GM18873 (cell line): Measurements from ENCODE around the gene FAM120B.

Experiments
- ATAC-seq: cut with Tn5 transposase; IDR thresholded peaks from one replicate; pipeline ENCODE4 v1.9.1; 2021; ENCODE audit warnings: mild to moderate bottlenecking, moderate library complexity, moderate number of reproducible peaks; ENCODE audit not compliant: unreplicated experiment, low FRiP score

FAM120B gene

GRCh38 chr6:170438402-170438753 is 131.8 kb downstream of the FAM120B start:
- ATAC-seq, result no peak

- ATAC-seq, result no peak
These were observed 132.3 kb downstream of the FAM120B start for GRCh38 chr6:170438861-170439260.

- ATAC-seq, result no peak
These were observed 133.1 kb downstream of the FAM120B start for GRCh38 chr6:170439366-170440361.

GRCh38 chr6:170440437-170440836 is 133.9 kb downstream of the FAM120B start:
- no peak for ATAC-seq

GRCh38 chr6:170441316-170441715 is 134.8 kb downstream of the FAM120B start:
- ATAC-seq, result no peak

- no peak for ATAC-seq
These were observed 136.0 kb downstream of the FAM120B start for GRCh38 chr6:170442596-170442995.

- ATAC-seq, result no peak
These were observed 136.6 kb downstream of the FAM120B start for GRCh38 chr6:170443151-170443662.

GRCh38 chr6:170444056-170444591 is 137.6 kb downstream of the FAM120B start:
- no peak for ATAC-seq

GRCh38 chr6:170444811-170445211 is 138.3 kb downstream of the FAM120B start:
- ATAC-seq, result no peak

DNA sequence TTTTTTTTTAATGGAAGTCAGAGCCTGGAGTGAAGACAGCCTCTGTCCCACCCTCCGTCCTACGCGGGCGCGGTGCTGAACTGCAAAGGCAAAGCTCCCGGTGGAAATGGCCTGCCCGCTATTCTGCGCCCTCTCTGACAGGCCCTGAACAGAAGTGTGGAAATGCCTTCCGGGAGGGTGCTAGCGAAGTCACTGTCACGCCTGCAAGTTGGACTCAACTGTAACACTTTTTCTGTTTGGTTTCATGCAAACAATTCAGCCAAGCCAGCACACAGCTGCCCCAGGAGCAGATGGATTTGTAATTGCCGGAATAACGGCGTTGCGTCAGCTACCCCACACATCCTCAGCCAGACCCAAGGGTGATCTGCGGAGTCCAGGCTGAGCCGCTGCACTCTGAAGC is 138.9 kb downstream of the FAM120B start:
- ATAC-seq, result no peak

DNA sequence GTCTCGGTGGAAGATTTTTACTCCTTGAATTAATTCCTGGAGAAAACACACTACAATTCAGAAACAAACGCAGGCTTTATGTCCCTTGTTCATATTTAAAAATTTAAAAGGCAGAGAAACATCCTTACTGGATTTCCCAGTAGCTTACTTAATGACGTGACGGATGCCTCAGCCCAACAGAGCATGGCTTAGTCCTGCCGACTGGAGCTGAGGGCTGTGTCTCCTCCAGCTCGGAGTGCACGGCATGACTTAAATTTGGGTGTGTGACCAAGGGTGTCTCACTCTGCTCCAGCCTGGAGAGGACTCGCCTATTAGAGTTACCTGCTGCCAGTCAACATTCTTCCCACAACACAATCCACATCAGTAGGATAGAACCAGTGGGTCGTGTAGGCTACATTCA is 139.4 kb downstream of the FAM120B start:
- no peak for ATAC-seq

- no peak for ATAC-seq
These were observed 140.4 kb downstream of the FAM120B start for GRCh38 chr6:170446841-170447560.

GRCh38 chr6:170447561-170447930 is 141.0 kb downstream of the FAM120B start:
- ATAC-seq, result no peak

DNA sequence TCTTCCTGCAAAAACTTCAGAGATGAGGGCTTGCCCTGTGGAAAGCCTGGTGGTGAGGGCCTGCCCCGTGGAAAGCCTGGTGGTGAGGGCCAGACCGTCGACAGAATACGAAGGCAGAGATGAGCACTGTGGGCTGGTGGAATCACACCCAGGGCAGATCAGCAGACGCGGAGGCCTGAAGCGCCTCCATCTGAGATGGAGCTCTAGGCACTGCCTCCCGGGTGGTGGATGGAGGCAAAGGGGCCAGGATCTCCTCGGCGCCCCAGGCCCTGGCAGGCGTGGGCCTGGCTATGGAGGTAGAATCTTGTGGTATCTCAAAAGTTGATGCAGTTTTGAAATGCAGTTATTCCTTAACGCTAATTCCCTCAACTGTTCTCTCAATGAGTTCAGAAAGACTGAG is 141.8 kb downstream of the FAM120B start:
- ATAC-seq, result no peak

DNA sequence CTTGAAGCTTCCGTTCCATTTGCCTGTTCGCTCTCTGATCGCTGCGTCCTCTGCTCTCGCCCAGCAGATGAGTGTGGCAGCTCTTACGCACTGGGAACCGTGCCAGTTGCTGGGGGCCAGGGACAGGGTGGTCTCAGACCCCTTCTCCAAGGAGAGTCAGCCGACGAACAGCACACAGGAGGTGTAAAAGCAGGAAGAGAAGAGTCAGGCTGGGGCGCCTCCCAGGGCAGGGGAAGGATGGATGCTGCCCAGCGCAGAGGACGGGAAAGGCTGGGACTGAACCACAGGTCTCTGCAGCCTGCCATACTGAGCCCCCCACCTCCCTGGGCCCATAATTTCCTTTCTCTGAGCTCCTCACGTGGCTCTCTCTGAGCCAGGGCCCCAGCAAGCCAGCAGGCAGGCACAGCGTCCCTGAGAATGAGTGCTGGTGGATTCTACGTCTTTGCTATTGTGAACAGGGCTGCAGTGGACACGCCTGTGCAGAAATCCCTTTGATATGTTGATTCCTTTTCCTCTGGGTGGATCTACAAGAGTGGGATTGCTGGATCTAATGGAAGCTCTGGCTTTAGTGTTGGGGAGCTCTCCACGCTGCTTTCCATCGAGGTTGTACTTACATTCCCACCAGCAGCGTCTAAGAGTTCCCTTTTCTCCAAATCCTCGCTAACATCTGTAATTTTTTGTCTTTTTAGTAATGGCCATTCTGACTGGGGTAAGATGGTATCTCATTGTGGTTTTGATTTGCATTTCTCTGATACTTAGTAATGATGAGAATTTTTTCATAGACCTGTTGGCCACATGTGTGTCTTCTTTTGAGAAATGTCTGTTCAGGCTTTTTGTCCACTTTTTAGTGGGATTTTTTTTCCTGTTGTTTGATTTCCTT is 142.4 kb downstream of the FAM120B start:
- ATAC-seq, result no peak

DNA sequence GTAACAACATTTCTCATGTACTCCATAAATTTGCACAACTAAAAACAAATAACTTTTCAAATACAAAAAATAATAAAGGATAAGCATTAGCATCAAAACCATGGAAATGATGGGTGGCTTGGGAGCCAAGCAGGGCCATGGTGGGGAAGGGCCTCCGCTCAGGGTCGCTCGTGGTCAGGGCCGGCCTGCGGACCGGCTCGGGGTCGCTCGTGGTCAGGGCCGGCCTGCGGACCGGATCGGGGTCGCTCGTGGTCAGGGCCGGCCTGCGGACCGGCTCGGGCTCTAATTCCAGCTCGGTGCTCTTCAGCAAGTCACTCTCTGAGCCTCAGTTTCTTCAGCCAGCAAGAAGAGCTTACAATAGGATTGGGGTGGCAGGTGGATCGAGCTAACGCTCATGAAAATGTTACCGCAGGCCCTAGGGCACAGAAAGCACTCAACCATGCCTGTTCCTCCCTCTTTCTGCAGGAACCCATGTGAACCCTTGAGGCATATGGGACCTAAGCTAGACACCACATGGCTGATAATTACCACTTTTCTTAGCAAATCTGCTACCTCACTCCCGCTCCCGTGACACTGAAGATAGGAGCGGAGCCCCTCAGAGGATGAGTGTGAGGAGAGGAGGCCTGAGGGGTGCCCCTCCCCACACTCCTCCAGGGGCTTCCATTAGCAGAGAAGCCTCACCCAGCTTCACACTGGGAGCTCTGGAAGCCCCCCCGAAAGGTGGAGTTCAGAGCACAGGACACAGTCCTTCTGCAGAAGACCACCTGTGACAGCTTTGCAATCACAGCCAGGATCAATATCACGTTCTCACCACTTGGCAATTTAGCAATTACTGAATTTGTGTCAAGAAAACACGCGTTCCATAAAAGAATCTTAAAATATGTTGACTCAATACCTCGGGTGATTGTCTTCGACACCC is 143.5 kb downstream of the FAM120B start:
- no peak for ATAC-seq

GRCh38 chr6:170450916-170451761 is 144.6 kb downstream of the FAM120B start:
- ATAC-seq, result no peak
